Natural killer cell (primary cell): ENCODE measurements around the gene PEAK1. TPM values are rescaled to one million over a fixed set of nuclear protein-coding genes. Genes with fewer than 3 reads are reported as not detected.

Experiments
- ATAC-seq, 3 donors: fragments of 150-1000 bp in 2 of 3; fragments of 200-7000 bp in 1 of 3; cut with Tn5 transposase; 1 replicate in 1 of 3; 2 replicates in 2 of 3; pipeline ENCODE4 v1.10.0; 2021; ENCODE audit warnings: mild to moderate bottlenecking in 2 of 3, moderate library complexity in 2 of 3
- DNase-seq, 2 donors: peaks; one replicate each; pipeline versions ENCODE4 v3.0.0 to v3.0.0-alpha.2; 2013 to 2021; ENCODE audit warnings: mixed read lengths in 1 of 2
- H3K27ac ChIP-seq: one replicate; pipeline ENCODE4 v1.5.1; 2013; ENCODE audit warnings: mild to moderate bottlenecking, low read length
- H3K27me3 ChIP-seq: one replicate; pipeline ENCODE4 v1.6.1; 2013; ENCODE audit warnings: low read length; ENCODE audit not compliant: control insufficient read depth, insufficient read depth
- H3K36me3 ChIP-seq: one replicate; pipeline ENCODE4 v1.6.1; 2013; ENCODE audit warnings: low read length; ENCODE audit not compliant: control insufficient read depth, insufficient read depth
- H3K4me1 ChIP-seq: one replicate; pipeline ENCODE4 v1.6.1; 2013; ENCODE audit warnings: low read length; ENCODE audit not compliant: control insufficient read depth, insufficient read depth
- H3K4me3 ChIP-seq: one replicate; pipeline ENCODE4 v1.5.1; 2013; ENCODE audit warnings: low read length
- H3K9me3 ChIP-seq: one replicate; pipeline ENCODE4 v1.6.1; 2013; ENCODE audit warnings: low read length; ENCODE audit not compliant: control insufficient read depth, insufficient read depth
- H3K27ac Mint-ChIP-seq, 2 donors: one replicate each; pipeline ENCODE4 v1.8.0; 2022; ENCODE audit warnings: mild to moderate bottlenecking in 2 of 2, mixed read lengths in 2 of 2, moderate library complexity in 1 of 2
- H3K27me3 Mint-ChIP-seq, 2 donors: one replicate each; pipeline ENCODE4 v1.8.0; 2022; ENCODE audit warnings: low read depth in 2 of 2, mixed read lengths in 2 of 2
- H3K36me3 Mint-ChIP-seq: one replicate; pipeline ENCODE4 v1.8.0; 2022; ENCODE audit warnings: mixed read lengths
- H3K4me1 Mint-ChIP-seq, 2 donors: one replicate each; pipeline ENCODE4 v1.8.0; 2022; ENCODE audit warnings: mixed read lengths in 2 of 2
- H3K4me3 Mint-ChIP-seq: one replicate; pipeline ENCODE4 v1.8.0; 2022; ENCODE audit warnings: mild to moderate bottlenecking, moderate library complexity, mixed read lengths
- H3K9me3 Mint-ChIP-seq, 2 donors: one replicate each; pipeline ENCODE4 v1.8.0; 2022; ENCODE audit warnings: mixed read lengths in 2 of 2
- CTCF ChIP-seq: fragments of 200-600 bp; IDR thresholded peaks from one replicate; pipeline ENCODE4 v1.8.0; 2022; ENCODE audit warnings: antibody characterized with exemption
- WGBS: methylation state at CpG from one replicate; pipeline ENCODE4 v1.1.7; 2013; ENCODE audit warnings: missing lambda C conversion rate; ENCODE audit not compliant: insufficient coverage; 5-methylcytosine and 5-hydroxymethylcytosine counted together
- intact Hi-C: fragments of 100-400 bp; cut with micrococcal nuclease; formaldehyde crosslinking; loops from one replicate; pipeline ENCODE4 v1.14.2; 2022
- total RNA-seq, 4 donors: library from RNA; stranded (reverse); fragments of 120-200 nt in 1 of 4; gene quantifications; one replicate each; pipeline versions ENCODE4 v1.2.3 to v1.2.4, GENCODE V29; 2013 to 2022

The PEAK1 gene
- total RNA-seq, 3 donors from 2014 or later (not counting 1 experiment from before 2014, with no cell fraction given): 59.3 to 73.9 (median 69.1) TPM

- ATAC-seq: no peak
- 58% methylated on average over 1 of the region's 1 CpG for WGBS
- Histone ChIP-seq H3K4me1 (no peaks in the 10 kb centered on the region), H3K36me3 (no peaks in the 10 kb centered on the region), H3K27ac (no peak overlapping the region), H3K27me3 (no peaks in the 10 kb centered on the region), H3K4me3 (no peak overlapping the region), H3K9me3 (no peaks in the 10 kb centered on the region)
- no peak for DNase-seq
- peaks cover 26 to 29% of the 10 kb centered on the region in 2 donors for H3K4me1 Mint-ChIP-seq
- H3K4me3 Mint-ChIP-seq: no peak overlapping the region
- H3K9me3 Mint-ChIP-seq: no peaks in the 10 kb centered on the region
- no peaks in the 10 kb centered on the region for H3K27me3 Mint-ChIP-seq
- TF ChIP-seq CTCF: no peak
- H3K27ac Mint-ChIP-seq: peak overlapping the region; percentile 13 to 22
- no peaks in the 10 kb centered on the region for H3K36me3 Mint-ChIP-seq
- intact Hi-C loops: no loop called here
These were observed 246.4 kb downstream of the PEAK1 start for GRCh38 chr15:77173487-77173886.

GRCh38 chr15:77171221-77171967 is 248.5 kb downstream of the PEAK1 start:
- Histone ChIP-seq H3K27me3 (no peaks in the 10 kb centered on the region), H3K27ac (no peak overlapping the region), H3K4me1 (no peaks in the 10 kb centered on the region), H3K4me3 (no peak overlapping the region), H3K36me3 (peaks cover 2% of the 10 kb centered on the region), H3K9me3 (no peaks in the 10 kb centered on the region)
- intact Hi-C loops: no loop called here
- DNase-seq: no peak
- Mint-ChIP-seq H3K27me3 (no peaks in the 10 kb centered on the region), H3K9me3 (no peaks in the 10 kb centered on the region), H3K27ac (no peak overlapping the region), H3K4me1 (peaks cover 17 to 26% of the 10 kb centered on the region in 2 donors), H3K4me3 (no peak overlapping the region), H3K36me3 (no peaks in the 10 kb centered on the region)
- 90% methylated on average over 1 of the region's 2 CpGs for WGBS
- ATAC-seq: no peak
- no peak for TF ChIP-seq CTCF

GRCh38 chr15:77168616-77169015 is 251.3 kb downstream of the PEAK1 start:
- H3K27ac Mint-ChIP-seq: no peak overlapping the region
- no peaks in the 10 kb centered on the region for H3K36me3 Mint-ChIP-seq
- no peak overlapping the region for H3K4me3 Mint-ChIP-seq
- H3K27me3 ChIP-seq: no peaks in the 10 kb centered on the region
- H3K4me1 ChIP-seq: peaks cover 8% of the 10 kb centered on the region
- 100% methylated on average over 3 of the region's 3 CpGs for WGBS
- H3K9me3 Mint-ChIP-seq: no peaks in the 10 kb centered on the region
- H3K27ac ChIP-seq: no peak overlapping the region
- peaks cover 25 to 38% of the 10 kb centered on the region in 2 donors for H3K4me1 Mint-ChIP-seq
- intact Hi-C loops: no loop called here
- no peak for DNase-seq
- H3K9me3 ChIP-seq: no peaks in the 10 kb centered on the region
- peaks cover 2% of the 10 kb centered on the region for H3K36me3 ChIP-seq
- H3K4me3 ChIP-seq: no peak overlapping the region
- ATAC-seq: no peak
- no peaks in the 10 kb centered on the region for H3K27me3 Mint-ChIP-seq
- TF ChIP-seq CTCF: no peak

GRCh38 chr15:77168141-77168540 is 251.8 kb downstream of the PEAK1 start:
- Mint-ChIP-seq H3K4me1 (peaks cover 26 to 38% of the 10 kb centered on the region in 2 donors), H3K36me3 (no peaks in the 10 kb centered on the region), H3K9me3 (no peaks in the 10 kb centered on the region), H3K27me3 (no peaks in the 10 kb centered on the region), H3K4me3 (no peak overlapping the region), H3K27ac (no peak overlapping the region)
- Histone ChIP-seq H3K9me3 (no peaks in the 10 kb centered on the region), H3K27me3 (no peaks in the 10 kb centered on the region), H3K4me1 (peaks cover 8% of the 10 kb centered on the region), H3K4me3 (no peak overlapping the region), H3K36me3 (peaks cover 2% of the 10 kb centered on the region), H3K27ac (no peak overlapping the region)
- intact Hi-C loops: no loop called here
- ATAC-seq: no peak
- no peak for TF ChIP-seq CTCF
- DNase-seq: no peak
- WGBS: 73% methylated on average over 5 of the region's 5 CpGs
